Stimulated activated CD8-positive, alpha-beta memory T cell treated with anti-CD3 and anti-CD28 coated beads, Interleukin-7, amount 100 ng/mL, for 1 hour (primary cell): ENCODE measurements around the gene RPP14.

Experiments used
- DNase-seq, 2 donors: peaks; one replicate each; pipeline ENCODE4 v3.0.0-alpha.2; 2020; ENCODE audit warnings: low read depth in 2 of 2

Gene RPP14

DNA sequence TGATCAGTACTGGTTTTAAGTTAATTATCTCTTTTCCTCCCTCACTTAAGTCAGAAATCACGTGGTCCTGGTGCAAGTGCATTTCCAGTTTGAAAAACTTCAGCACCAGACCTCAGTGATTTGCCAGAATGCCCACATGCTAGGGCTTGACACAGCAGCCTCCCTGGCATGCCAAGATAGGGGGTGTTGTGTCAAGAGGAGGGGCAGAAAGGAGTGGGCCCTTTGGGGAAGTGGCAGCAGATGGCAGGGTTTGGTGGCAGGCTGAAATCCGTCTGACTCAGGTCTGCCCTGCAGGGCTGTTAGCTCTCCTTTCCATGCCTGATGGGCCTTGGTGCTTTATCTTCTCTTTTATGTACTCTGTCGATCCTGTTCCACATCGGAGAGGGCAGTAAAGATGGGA is 50.0 kb downstream of the RPP14 start:
- no peak for DNase-seq

DNA sequence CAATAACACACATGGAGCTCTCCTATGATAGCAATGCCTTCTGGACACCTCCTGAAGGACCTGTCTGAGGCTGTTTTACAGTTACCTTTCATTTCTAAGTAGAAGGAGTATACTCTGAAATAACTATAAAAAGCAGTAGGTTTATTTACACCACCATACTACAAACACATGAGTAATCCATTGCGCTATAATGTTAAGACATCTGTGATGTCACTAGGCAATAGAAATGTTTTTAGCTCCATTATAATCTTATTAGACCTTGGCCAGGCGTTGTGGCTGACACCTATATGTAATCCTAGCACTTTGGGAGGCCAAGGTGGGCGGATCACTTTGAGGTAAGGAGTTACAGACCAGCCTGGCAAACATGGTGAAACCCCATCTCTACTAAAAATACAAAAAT is 51.4 kb downstream of the RPP14 start:
- DNase-seq: no peak

DNA sequence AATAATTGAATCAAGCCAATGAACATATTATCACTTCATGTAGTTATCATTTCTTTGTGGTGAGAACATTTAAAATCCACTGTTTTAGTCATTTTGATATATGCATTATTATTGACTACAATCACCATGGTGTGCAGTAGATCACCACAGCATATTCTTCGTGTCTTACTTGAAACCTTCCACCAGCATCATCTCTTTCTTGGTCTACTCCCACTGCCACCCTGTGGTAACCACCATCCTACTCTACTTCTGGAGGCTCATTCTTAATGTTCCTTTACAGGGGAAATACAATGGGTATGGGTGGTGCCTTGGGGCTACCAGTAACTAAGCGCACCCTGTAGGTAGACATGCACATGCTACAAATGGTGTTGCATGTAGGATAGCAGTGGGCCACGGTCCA is 52.0 kb downstream of the RPP14 start:
- no peak for DNase-seq

DNA sequence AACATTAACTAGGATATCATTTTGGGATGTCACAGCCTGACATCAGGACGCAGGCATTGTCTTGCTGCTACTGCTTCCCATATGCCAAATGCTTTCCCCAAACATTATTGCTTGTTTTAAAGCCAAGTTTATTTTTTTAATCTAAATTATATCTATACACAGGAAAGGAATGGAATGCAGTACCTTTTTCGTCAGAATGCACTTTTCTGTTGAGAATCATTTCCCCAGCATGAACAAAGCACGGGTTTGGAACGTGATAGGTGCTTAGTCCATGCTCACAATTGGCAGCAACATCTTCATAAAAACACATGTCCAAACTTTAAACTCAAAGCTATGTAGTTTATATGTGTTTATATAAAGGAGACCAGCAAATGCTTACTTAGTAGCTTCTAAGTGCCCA is 52.8 kb downstream of the RPP14 start:
- no peak for DNase-seq

DNA sequence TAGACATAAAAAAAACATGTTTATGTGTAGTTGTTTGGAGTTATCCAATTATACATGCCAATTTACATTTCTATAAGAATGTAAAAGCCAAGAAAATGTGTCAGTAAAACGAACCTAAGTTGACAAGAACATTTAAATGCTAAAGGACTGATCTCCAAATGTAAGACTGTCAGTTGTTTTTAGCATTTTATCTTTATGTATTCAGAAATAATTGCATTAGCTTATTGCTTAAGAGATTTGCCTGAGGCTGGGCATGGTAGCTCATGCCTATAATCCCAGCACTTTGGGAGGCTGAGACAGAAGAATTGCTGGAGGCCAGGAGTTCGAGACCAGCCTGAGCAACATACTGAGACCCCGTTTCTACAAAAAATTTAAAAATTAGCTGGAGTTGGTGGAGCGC is 53.6 kb downstream of the RPP14 start:
- DNase-seq: no peak

DNA sequence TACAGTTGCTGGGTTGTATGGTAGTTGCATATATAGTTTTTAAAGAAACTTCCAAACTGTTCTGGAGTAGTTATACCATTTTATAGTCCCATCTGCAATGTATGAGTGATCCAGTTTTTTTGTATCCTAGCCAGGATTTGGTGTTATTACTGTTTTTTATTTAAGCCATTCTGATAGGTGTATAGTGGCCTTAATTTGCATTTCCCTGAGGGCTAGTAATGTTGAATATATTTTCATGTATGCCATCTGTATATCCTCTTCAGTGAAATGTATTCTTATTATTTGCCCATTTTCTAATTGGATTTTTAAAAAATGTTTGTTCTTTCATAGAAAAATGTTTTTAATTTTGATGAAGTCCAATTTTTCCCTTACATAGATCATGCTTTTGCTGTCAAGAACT is 55.8 kb downstream of the RPP14 start:
- no peak for DNase-seq

DNA sequence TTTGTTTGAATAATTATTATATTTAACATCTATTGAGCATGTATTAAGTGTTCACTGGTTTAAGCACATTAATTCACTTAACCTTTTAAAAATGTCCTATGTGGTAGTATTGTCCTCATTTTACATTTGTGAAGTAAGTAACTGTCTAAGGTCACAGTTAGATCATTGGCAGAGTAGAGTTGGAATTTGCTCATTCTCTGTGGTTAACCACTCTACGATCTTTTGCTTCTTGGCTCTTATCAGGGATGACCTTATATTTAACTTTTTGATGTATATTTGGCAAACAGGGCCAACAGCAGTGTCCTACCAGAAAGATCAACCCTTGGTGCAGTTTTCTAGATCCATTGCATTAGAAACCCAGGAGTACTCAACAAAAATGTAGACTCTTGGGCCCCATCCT is 60.7 kb downstream of the RPP14 start:
- no peak for DNase-seq

DNA sequence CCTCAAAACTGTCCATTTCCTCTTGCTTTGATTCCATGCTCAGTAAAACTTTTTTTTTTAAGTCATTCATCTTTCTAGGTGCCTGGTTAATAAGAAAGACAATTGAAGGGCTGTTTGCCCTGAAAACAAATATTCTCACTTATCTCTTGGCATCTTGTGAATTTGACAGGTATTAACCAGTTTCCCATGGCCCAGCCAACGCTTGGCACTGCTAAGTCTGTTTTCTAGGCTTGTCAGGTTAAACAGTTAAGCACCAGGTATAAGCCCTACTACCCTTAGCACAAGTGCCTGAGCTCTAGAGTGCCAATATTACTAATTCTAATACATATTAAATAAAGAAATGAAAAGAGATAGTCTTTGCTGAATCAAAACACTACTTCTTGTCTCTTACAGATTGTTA is 63.0 kb downstream of the RPP14 start:
- DNase-seq: no peak
